GM12878 (cell line): Measurements from ENCODE around the gene KLHL7. TPM values are rescaled to one million over a fixed set of nuclear protein-coding genes. Genes with fewer than 3 reads are reported as not detected.

ENCODE experiments used
- ATAC-seq: fragments of 200-7000 bp; cut with Tn5 transposase; 3 replicates; pipeline ENCODE4 v1.9.1; 2020; ENCODE audit warnings: mild to moderate bottlenecking, moderate library complexity
- BruUV-seq: library from RNA; stranded (reverse); fragments of 400-500 nt; replicated peaks from 2 replicates; lab custom pipeline; 2021; lab: Mats Ljungman, UMichigan
- CTCF ChIA-PET: fragments of 300-600 bp; sonication (Branson Sonifier 250); formaldehyde crosslinking; extraction: SDS; loops from one replicate; lab custom pipeline; 2021; ENCODE audit warnings: inconsistent platforms; lab: Yijun Ruan, JAX
- POLR2A ChIA-PET: fragments of 350-600 bp; formaldehyde crosslinking; extraction: SDS; loops from one replicate; lab custom pipeline; 2021; ENCODE audit warnings: inconsistent platforms; lab: Charles Lee
- RAD21 ChIA-PET: fragments of 300-600 bp; sonication (Branson Sonifier 250); formaldehyde crosslinking; loops from one replicate; lab custom pipeline; 2023; ENCODE audit warnings: antibody characterized with exemption; ENCODE audit not compliant: unreplicated experiment; lab: Charles Lee
- SMC1A ChIA-PET: fragments of 300-600 bp; sonication (Branson Sonifier 250); formaldehyde crosslinking; loops from one replicate; lab custom pipeline; 2023; ENCODE audit not compliant: unreplicated experiment, uncharacterized antibody; lab: Charles Lee
- DNase-seq: peaks from one replicate; pipeline ENCODE4 v3.0.0-alpha.2; 2011; ENCODE audit warnings: low read depth, low spot score
- FAIRE-seq: peaks from 3 replicates; lab custom pipeline; 2011; peaks lifted over from hg19 to GRCh38; lab: Jason Lieb, UNC
- H2AFZ ChIP-seq: 2 replicates; pipeline ENCODE4 v1.6.0; 2011; ENCODE audit warnings: low read depth, low read length, control low read depth; ENCODE audit not compliant: control insufficient read depth
- H3K27ac ChIP-seq: 2 replicates; pipeline ENCODE4 v1.5.1; 2011; ENCODE audit warnings: control low read depth; ENCODE audit not compliant: control insufficient read depth, insufficient read depth
- H3K27me3 ChIP-seq, 2 experiments: replicated peaks in 1 of 2; 2 replicates each; pipeline versions ENCODE4 v1.6.0 to v1.6.1; 2011; ENCODE audit warnings: low read length in 1 of 2; ENCODE audit not compliant: control insufficient read depth in 2 of 2, insufficient read depth in 2 of 2
- H3K36me3 ChIP-seq, 2 experiments: 2 replicates each; pipeline ENCODE4 v1.5.1; 2011; ENCODE audit warnings: low read length in 1 of 2; ENCODE audit not compliant: control insufficient read depth in 2 of 2, insufficient read depth in 2 of 2
- H3K4me1 ChIP-seq: 2 replicates; pipeline ENCODE4 v1.6.1; 2011; ENCODE audit warnings: mild to moderate bottlenecking, low read length, moderate library complexity, mixed read lengths; ENCODE audit not compliant: control insufficient read depth, insufficient read depth
- H3K4me2 ChIP-seq: 2 replicates; pipeline ENCODE4 v1.6.0; 2011; ENCODE audit warnings: control low read depth; ENCODE audit not compliant: control insufficient read depth, insufficient read depth
- H3K4me3 ChIP-seq: fragments of 200-600 bp; sonication (generic); 2 replicates; pipeline ENCODE4 v1.5.1; 2016
- H3K79me2 ChIP-seq: 2 replicates; pipeline ENCODE4 v1.6.0; 2011; ENCODE audit warnings: low read length; ENCODE audit not compliant: control insufficient read depth, insufficient read depth
- H3K9ac ChIP-seq: 2 replicates; pipeline ENCODE4 v1.8.0; 2011; ENCODE audit warnings: low read length, control low read depth, mixed read lengths; ENCODE audit not compliant: control insufficient read depth, insufficient read depth
- H3K9me3 ChIP-seq: replicated peaks from 3 replicates; pipeline ENCODE4 v1.5.1; 2011; ENCODE audit warnings: mild to moderate bottlenecking, low read length; ENCODE audit not compliant: control insufficient read depth, insufficient read depth
- H4K20me1 ChIP-seq: 2 replicates; pipeline ENCODE4 v1.6.0; 2011; ENCODE audit not compliant: control insufficient read depth, insufficient read depth
- BCL11A ChIP-seq: IDR thresholded peaks from 2 replicates; pipeline ENCODE4 v1.6.1; 2011; ENCODE audit warnings: low read depth, low read length
- CHD1 ChIP-seq: IDR thresholded peaks from 2 replicates; pipeline ENCODE4 v1.6.1; 2012; ENCODE audit warnings: low read depth, low read length, improper control_type of control experiment
- ESRRA ChIP-seq: IDR thresholded peaks from 2 replicates; pipeline ENCODE4 v1.6.1; 2012; ENCODE audit warnings: mild to moderate bottlenecking, low read length, improper control_type of control experiment
- KLF5 ChIP-seq: fragments of 450-650 bp; IDR thresholded peaks from 2 replicates; pipeline ENCODE4 v1.6.1; 2014; ENCODE audit warnings: mild to moderate bottlenecking; ENCODE audit not compliant: partially characterized antibody
- NFYB ChIP-seq: IDR thresholded peaks from 2 replicates; pipeline ENCODE4 v1.6.1; 2011; ENCODE audit warnings: low read depth, mild to moderate bottlenecking, low read length, improper control_type of control experiment, moderate library complexity; ENCODE audit not compliant: insufficient read depth
- PAX5 ChIP-seq: IDR thresholded peaks from 2 replicates; pipeline ENCODE4 v1.6.1; 2011; ENCODE audit warnings: low read depth, low read length, borderline replicate concordance
- RAD51 ChIP-seq: fragments of 450-650 bp; IDR thresholded peaks from 2 replicates; pipeline ENCODE4 v1.6.1; 2016; ENCODE audit warnings: moderate library complexity, mild to moderate bottlenecking, inconsistent platforms
- SIN3A ChIP-seq: IDR thresholded peaks from 2 replicates; pipeline ENCODE4 v1.6.1; 2012; ENCODE audit warnings: low read depth, low read length, improper control_type of control experiment
- SPI1 ChIP-seq: IDR thresholded peaks from 2 replicates; pipeline ENCODE4 v1.6.1; 2011; ENCODE audit warnings: low read depth, mild to moderate bottlenecking, low read length, moderate library complexity, borderline replicate concordance; ENCODE audit not compliant: insufficient read depth
- WRNIP1 ChIP-seq: IDR thresholded peaks from 2 replicates; pipeline ENCODE4 v1.6.1; 2011; ENCODE audit warnings: low read depth, low read length, improper control_type of control experiment, borderline replicate concordance
- ZNF384 ChIP-seq: IDR thresholded peaks from 2 replicates; pipeline ENCODE4 v1.6.1; 2012; ENCODE audit warnings: low read depth, mild to moderate bottlenecking, low read length, improper control_type of control experiment, borderline replicate concordance
- WGBS: methylation state at CpG from one replicate; pipeline ENCODE4 v1.1.6; 2016; ENCODE audit warnings: low lambda C conversion rate; ENCODE audit not compliant: insufficient replicate concordance, insufficient coverage; ENCODE audit errors: missing lambda C conversion rate; 5-methylcytosine and 5-hydroxymethylcytosine counted together
- in situ Hi-C: fragments of 300-500 bp; cut with MboI; formaldehyde crosslinking; loops from 9 replicates; pipeline ENCODE4 v1.14.3; 2018; ENCODE audit warnings: mixed read lengths
- intact Hi-C: fragments of 100-400 bp; cut with micrococcal nuclease; formaldehyde crosslinking; loops from one replicate; pipeline ENCODE4 v1.14.2; 2022; ENCODE audit not compliant: unreplicated experiment
- polyA plus RNA-seq, 11 experiments: library from polyadenylated mRNA; depleted of rRNA in 4 of 11; unstranded in 6 of 11; stranded (reverse) in 5 of 11; fragments of >200 nt; fragmentation: Nextera tagmentation in 4 of 11; fragmentation: Illumina TruSeq in 1 of 11; extraction: Ambion mirVana in 4 of 11; extraction: Trizol in 1 of 11; gene quantifications; 1 replicate in 1 of 11; 2 replicates in 10 of 11; pipeline versions ENCODE4 v1.2.1 to v1.2.3, GENCODE V29; 2011 to 2016; ENCODE audit warnings: inconsistent platforms in 2 of 11, missing spikeins in 2 of 11, low read depth in 1 of 11
- total RNA-seq, 4 experiments: library from RNA; depleted of rRNA in 3 of 4; stranded (reverse); fragments of >200 nt in 3 of 4; fragmentation: Illumina TruSeq in 1 of 4; extraction: Trizol in 1 of 4; gene quantifications; 2 replicates each; pipeline versions ENCODE4 v1.2.1 to v1.2.3, GENCODE V29; 2013 to 2021
- TF ChIP-seq, protein P1 (sequence below): IDR thresholded peaks from 2 replicates; pipeline ENCODE4 v1.6.1; 2012; ENCODE audit warnings: low read depth, low read length, improper control_type of control experiment
- TF ChIP-seq, protein P2 (sequence below): fragments of 450-650 bp; IDR thresholded peaks from 2 replicates; pipeline ENCODE4 v1.6.1; 2016; ENCODE audit warnings: mild to moderate bottlenecking

Gene KLHL7
- total and polyA plus RNA-seq, 10 of the 15 experiments (the other 5 are each of a cell fraction or from before 2014, with no cell fraction given) = 6.4 to 38.7 (median 20.9) TPM

DNA sequence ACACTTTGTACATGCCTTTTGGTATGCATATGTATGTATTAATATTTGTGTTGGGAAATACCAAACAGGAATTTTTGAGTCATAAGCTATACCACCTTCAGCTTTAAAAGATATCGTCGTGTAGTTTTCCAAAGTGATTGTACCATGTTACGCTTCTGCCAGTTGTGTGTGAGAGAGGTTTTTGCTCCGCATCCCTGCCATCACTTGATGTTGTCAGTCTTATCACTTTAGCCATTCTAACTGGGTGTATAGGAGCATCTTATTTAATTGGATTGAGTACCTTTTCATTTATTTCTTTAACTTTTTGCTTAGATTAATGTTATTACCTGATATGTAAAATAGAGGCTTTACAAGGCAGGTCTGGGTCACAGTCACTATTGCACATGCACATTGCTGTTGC lies 3.4 kb downstream of the KLHL7 start:
- 86% methylated on average over 4 of the region's 4 CpGs for WGBS
- no peak overlapping the region for H3K27ac ChIP-seq
- no peak overlapping the region for H2AFZ ChIP-seq
- no peak overlapping the region for H3K4me2 ChIP-seq
- no peak for TF ChIP-seq WRNIP1
- no peaks in the 10 kb centered on the region for H3K9me3 ChIP-seq
- ChIA-PET RAD21 (no interaction called here), POLR2A (interaction anchor here (1.4 kb wide), 1 partner anchor 72 kb away, joined by 4 read pairs; no protein-coding TSS in a partner anchor), CTCF (interaction anchor here (1.2 to 1.4 kb wide), 2 partner anchors 23 to 27 kb away, joined by 3 read pairs; no protein-coding TSS in a partner anchor), SMC1A (no interaction called here)
- H3K4me3 ChIP-seq = no peak overlapping the region
- H3K27me3 ChIP-seq = no peaks in the 10 kb centered on the region
- H4K20me1 ChIP-seq = no peaks in the 10 kb centered on the region
- FAIRE-seq = no peak
- no peak overlapping the region for H3K9ac ChIP-seq
- intact Hi-C loops (no loop called here), in situ Hi-C loops (no loop called here)
- H3K36me3 ChIP-seq = no peaks in the 10 kb centered on the region
- H3K79me2 ChIP-seq = peaks cover 6% of the 10 kb centered on the region; the same call in 1 of the 2 replicates
- peaks cover 7% of the 10 kb centered on the region; the same call in 1 of the 2 replicates for H3K4me1 ChIP-seq
- no peak for DNase-seq
- no TSS peak for BruUV-seq
- no peak for ATAC-seq

DNA sequence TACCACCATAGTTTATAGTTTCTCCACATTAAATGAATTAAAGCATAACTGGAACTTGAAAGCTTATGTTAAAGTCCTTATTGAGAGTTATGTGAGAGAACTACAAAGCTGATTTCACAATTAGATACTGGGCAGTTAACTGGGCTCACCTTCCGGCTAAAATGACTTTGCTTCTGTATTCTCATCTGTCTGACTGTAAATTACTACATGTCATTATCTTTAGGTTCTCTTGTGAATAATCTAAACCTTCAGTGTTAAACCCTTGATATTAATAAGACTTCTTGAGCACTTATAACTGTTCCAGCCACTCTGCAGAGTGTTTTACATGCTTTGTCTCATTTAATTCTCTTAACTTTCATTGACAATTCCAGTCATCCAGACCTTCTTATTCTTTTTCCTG lies 3.9 kb downstream of the KLHL7 start:
- no peaks in the 10 kb centered on the region for H4K20me1 ChIP-seq
- in situ Hi-C loops = no loop called here
- no peaks in the 10 kb centered on the region for H3K27me3 ChIP-seq
- SMC1A ChIA-PET = no interaction called here
- H3K4me2 ChIP-seq = no peak overlapping the region
- no TSS peak for BruUV-seq
- RAD21 ChIA-PET = no interaction called here
- WGBS = 95% methylated on average over 1 of the region's 1 CpG
- no peak overlapping the region for H3K4me3 ChIP-seq
- H3K79me2 ChIP-seq = peaks cover 6% of the 10 kb centered on the region; the same call in 1 of the 2 replicates
- no peak overlapping the region for H2AFZ ChIP-seq
- intact Hi-C loops = no loop called here
- no peak overlapping the region for H3K27ac ChIP-seq
- H3K9me3 ChIP-seq = no peaks in the 10 kb centered on the region
- peaks cover 7% of the 10 kb centered on the region; the same call in 1 of the 2 replicates for H3K4me1 ChIP-seq
- FAIRE-seq = no peak
- no peak for TF ChIP-seq NFYB
- no peak for TF ChIP-seq ESRRA
- TF ChIP-seq RAD51 = no peak
- no peak for TF ChIP-seq ZNF384
- TF ChIP-seq KLF5 = no peak
- no peak for TF ChIP-seq CHD1
- no peak for TF ChIP-seq BCL11A
- TF ChIP-seq, protein P1, sequence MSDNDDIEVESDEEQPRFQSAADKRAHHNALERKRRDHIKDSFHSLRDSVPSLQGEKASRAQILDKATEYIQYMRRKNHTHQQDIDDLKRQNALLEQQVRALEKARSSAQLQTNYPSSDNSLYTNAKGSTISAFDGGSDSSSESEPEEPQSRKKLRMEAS = no peak
- no peak for TF ChIP-seq PAX5
- no peak for TF ChIP-seq SPI1
- TF ChIP-seq, protein P2, sequence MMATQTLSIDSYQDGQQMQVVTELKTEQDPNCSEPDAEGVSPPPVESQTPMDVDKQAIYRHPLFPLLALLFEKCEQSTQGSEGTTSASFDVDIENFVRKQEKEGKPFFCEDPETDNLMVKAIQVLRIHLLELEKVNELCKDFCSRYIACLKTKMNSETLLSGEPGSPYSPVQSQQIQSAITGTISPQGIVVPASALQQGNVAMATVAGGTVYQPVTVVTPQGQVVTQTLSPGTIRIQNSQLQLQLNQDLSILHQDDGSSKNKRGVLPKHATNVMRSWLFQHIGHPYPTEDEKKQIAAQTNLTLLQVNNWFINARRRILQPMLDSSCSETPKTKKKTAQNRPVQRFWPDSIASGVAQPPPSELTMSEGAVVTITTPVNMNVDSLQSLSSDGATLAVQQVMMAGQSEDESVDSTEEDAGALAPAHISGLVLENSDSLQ = no peak
- TF ChIP-seq SIN3A = no peak
- H3K9ac ChIP-seq = no peak overlapping the region
- H3K36me3 ChIP-seq = no peaks in the 10 kb centered on the region
- POLR2A ChIA-PET = interaction anchor here (1.4 kb wide), 1 partner anchor 71 kb away, joined by 4 read pairs; no protein-coding TSS in a partner anchor
- no peak for DNase-seq
- CTCF ChIA-PET = interaction anchor here (1.2 to 1.4 kb wide), 2 partner anchors 23 to 27 kb away, joined by 3 read pairs; no protein-coding TSS in a partner anchor
- no peak for ATAC-seq
